Measurements from ENCODE around the gene TMEM258.

Gene TMEM258

GRCh38 chr11:61794579-61794978 is 2.2 kb upstream of the TMEM258 start:
- DNase-seq = no peak

DNA sequence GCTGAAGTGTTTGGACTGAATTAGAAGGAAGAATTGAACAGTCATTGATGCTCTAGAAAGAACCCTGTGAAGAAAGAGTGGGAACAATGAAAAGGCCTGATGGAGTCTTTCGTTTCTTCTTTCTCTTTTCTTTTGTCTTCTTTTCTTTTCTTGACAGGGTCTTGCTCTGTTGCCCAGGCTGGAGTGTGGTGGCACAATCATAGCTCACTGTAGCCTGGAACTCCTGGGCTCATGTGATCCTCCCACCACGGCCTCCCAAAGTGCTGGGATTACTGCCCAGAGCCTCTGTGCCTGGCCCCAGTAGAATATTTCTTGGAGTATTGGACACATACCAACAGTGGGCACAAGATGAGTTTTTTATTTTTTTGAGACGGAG is 1.4 kb upstream of the TMEM258 start:
- no peak for DNase-seq

DNA sequence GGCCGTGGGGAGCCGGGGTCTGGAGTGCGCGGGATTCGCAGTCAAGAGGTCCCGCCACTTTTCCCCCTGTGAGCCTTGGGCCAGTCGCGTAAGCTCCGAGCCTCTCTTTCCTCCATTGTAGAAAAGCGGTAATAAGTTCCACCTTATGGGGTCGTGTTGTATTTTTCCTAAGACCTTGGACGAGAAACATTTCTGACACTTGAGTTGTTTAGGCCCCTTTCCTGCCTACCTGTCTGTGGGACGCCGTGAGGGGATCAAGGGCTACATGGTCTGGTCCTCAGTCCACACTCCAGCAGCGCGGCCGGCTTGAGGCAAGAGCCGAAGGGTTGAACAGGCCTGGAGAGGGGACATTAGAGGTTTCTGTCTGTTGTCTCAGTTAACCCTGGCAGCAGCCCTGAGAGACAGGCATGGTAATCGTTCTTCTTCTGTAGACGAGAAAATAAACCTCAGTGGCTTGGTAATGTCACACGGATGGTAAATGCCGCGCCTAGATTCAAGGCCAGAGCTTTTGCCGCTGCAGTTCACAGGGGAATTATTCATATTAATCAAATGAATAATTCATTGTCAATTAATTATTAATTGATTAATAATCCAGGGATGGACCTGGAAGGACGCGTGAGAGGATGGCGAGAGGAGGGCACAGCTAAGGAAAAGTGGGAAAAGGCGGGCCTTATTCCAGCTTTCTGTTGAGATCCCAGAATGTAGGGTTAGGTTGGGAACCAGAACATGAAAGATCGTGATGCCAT is 857 bp upstream of the TMEM258 start:
- no peak for DNase-seq

DNA sequence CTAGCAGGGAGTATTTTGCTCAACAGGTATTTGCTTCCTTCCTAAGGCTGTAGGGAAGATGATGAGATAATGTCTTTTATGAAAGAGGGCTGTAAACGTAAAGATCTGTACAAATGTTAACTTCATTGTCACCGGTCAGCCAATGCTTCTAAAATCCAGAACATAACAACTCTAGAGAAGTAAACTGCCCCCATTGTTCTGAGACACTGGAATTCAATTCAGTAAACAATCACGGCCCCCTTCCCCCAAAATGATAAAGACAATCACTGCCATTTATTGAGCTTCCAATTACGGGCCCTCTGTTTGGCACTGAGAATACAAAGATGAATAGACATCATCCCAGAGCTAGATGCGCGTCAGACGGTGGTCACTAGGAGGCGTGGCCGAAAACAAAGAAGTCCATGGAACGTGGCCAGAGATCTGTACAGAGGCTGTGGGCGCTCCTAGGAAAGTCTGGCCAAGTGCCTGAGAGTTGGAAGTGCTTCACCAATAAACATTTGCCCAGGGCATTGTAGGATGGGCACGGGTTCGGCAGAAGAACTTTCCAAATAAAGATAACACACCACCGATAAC is 576 bp downstream of the TMEM258 start:
- DNase-seq = peak; percentile 27

GRCh38 chr11:61787928-61788491 is 4.4 kb downstream of the TMEM258 start:
- no peak for DNase-seq

DNA sequence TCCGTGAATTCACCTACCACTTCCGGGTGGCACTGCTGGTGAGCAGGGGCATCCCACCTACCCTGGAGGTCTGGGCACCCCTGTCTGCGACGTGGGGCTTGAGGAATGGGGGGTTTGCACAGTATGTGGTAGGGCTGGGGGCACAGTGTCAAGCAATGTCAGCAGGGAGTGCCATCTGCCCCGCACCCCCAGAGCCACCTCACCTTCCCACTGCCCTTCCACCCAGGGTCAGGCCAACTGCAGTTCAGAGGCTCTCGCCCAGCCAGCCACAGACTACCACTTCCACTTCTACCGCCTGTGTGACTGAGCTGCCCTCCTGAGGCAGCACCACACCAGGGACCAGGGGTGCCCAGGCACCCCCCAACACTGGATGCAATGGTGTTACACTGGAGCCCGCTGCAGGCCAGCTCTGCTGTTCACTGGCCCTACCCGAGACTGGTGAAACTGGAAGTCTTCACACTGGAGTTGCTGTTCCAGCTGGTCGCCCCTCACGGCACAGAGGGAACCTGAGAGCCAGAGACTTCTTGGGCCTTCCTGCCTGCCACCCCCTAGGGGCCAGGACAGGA is 6.5 kb downstream of the TMEM258 start:
- no peak for DNase-seq

- no peak for DNase-seq
Observed at GRCh38 chr11:61784506-61784805, 7.9 kb downstream of the TMEM258 start.

DNA sequence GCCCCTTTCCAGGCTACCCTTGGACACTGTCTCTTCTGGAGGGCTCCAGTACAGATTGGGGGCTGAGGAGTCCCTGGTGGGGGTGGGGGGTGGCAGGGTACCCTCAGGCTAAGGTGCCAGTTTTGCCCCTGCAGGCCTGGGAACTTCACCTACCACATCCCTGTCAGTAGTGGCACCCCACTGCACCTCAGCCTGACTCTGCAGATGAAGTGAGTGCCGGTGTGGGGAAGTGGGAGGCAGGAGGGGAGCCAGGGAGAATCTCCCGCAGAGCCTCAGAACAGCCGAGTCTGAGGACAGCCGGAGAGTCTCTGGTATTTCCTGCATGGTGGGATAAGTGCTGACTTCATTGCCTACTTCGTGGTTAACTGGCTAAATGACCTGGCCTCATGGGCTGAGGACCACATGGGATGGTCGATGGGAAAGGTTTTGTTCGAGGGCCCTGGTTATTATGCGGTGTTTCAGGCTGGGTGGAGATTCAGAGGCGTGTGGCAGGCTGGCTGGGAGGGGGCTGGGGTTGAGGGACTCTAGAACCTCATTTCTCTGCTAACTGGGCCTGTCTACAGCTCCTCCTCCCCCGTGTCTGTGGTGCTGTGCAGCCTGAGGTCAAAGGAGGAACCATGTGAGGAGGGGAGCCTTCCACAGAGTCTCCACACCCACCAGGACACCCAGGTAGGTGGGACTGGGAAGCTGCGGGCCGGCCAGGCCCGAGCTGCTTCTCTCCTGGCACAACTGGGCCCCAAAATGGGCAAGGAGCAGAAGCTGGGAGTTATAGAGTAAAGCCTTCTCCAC is 8.5 kb downstream of the TMEM258 start:
- DNase-seq = no peak

DNA sequence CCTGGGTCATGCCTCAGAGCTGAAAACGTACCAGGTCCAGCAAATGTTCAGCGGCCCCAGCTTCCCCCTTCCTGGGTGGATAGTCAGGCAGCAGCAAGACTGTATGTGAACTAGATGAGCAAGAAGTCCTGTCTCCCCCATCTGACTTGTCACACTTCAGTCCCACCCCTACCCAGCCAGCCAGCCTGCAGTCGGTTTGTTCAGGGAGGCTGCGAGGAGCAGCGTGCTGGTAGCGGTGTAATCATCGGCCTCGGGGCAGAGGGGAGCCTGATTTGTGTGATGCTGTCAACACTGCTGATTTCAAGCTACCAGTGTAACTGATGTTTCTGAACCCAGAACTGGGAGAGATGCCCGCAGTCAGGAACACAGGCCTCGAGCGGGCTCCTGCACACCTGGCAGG is 9.6 kb downstream of the TMEM258 start:
- no peak for DNase-seq

GRCh38 chr11:61782299-61782698 is 10.1 kb downstream of the TMEM258 start:
- no peak for DNase-seq

DNA sequence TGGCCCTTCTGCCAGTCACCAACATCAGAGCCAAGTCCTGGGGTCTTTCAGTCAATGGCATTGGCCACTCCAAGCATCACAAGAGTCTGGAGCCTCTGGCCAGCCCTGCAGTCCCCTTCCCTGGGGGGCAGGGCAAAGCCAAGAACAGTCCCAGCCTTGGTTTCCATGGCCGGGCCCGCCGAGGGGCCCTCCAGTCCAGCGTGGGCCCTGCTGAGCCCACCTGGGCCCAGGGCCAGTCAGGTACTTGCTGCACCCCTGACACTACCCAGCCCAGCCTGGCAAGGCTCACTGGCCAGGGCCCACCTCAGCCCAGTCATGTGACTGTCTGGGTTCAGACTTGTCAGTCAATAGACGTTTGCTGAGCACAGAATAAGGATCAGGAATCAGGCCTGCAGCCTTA is 10.8 kb downstream of the TMEM258 start:
- DNase-seq = no peak

DNA sequence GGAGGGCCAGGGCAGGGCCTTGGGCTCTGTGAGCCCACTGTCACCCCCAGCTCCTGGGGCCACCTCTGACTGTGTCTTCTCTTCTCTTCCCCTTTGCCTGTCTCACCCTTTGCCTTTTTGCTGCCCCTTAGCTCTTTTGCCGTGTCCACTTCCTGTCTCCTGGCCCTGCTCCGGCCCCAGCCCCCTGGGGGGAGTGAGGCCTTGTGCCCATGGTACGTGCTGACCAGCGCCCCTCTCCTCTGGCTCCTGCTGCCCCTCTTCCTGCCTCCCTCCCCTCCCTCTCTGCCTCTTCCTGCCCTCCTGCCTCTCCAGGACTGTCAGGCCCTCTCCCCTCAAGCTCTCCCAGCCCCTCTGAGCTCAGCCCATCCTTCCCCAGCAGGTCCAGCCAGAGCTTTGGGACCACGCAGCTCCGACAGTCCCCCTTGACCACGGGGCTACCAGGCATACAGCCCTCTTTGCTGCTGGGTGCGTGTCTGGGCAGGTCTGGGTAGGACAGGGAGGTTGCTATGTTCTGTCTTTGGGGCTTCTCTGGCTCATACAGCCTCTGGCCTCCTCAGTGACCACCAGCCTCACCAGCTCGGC is 11.7 kb downstream of the TMEM258 start:
- DNase-seq = no peak

DNA sequence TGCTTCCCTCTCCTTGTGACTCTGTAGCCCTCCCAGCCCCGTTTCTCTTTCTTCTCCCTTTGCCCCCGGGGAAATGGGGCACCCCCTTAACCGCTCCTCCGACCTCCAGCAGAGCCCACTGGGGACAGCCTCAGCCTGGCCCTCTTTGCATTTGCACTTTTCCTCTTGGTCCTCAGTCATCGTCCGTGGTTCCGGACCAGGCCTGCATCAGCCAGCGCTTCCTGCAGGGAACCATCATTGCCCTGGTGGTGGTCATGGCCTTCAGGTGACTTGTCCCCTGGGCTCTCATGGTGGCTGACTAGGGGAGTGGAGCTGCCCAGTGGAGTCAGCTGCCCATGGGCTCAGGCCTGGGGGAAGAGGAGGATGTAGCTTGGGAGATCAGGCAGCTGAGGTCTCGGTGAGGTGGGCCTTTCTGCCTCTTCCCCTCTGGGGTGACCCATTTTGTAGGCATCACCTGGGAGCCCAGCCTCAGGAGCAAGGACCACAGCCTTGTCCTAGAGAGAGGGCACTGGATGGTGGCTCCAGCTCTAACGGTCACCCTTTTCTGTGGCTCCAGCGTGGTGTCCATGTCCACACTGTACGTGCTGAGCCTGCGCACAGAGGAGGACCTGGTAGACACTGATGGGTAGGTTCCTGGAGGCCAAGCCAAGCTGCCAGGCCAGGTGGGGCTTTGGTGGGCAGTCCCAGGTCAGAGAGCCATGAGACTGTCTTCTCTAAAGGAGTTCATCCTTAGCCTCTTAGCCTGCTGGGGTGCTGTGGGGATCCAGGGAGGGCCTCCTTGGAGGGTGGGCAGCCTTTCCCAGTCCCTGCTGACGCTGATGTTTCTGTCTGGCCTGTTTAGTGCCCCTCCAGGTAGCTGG is 12.5 kb downstream of the TMEM258 start:
- no peak for DNase-seq

DNA sequence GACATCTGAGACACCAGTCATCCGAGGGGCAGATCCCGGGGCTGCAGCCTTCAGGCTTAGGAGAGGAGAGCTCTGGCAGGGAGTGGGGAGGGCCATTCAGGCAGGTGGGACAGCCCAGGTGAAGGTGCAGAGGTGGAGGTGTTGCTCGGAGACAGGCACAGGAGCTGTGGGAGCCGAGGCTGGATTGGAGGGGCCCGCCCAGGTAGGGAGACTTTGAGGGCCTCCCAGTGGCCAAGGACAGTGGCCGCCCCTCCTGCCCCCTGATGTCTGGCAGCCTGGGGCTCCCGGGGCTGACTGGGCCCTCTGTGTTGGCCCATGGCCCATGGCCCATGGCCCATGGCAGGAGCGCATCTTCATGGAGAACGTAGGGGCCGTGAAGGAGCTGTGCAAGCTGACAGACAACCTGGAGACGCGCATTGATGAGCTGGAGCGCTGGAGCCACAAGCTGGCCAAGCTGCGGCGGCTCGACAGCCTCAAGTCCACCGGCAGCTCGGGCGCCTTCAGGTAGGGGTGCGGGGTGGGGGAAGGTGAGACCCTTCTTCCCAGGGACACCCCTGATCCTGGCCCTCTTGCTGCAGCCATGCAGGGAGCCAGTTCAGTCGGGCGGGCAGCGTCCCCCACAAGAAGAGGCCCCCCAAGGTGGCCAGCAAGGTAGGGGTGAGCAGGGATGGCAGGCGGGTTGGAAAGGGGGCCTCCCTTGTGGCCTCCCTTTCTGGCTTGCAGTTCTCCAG is 13.3 kb downstream of the TMEM258 start:
- DNase-seq = no peak

DNA sequence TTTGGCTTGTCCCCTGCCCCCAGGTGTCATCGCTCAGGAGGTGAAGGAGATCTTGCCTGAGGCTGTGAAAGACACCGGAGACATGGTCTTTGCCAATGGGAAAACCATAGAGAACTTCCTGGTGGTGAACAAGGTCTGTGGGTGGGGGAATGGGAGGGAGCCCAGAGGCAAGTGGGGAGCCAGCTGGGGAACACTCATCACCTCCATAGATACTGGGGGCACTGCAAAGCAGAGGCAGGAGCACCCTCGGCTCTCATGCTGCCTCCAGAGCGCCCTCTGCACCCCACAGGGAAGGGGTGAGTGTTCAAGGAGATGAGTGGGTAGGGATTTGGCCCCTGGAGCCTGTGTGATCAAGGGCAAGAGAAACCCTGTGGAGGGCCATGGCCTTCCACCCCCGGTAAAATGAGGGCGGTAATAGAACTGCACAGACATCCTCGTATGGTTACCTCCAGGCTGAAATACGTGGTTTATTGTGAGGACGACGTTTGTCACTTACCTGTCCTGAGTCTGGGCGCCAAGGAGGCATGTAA is 14.0 kb downstream of the TMEM258 start:
- no peak for DNase-seq

- peak; percentile 66 for DNase-seq
Observed at GRCh38 chr11:61777234-61778090, 14.9 kb downstream of the TMEM258 start.

GRCh38 chr11:61776561-61777075 is 15.8 kb downstream of the TMEM258 start:
- DNase-seq = peak; percentile 63

DNA sequence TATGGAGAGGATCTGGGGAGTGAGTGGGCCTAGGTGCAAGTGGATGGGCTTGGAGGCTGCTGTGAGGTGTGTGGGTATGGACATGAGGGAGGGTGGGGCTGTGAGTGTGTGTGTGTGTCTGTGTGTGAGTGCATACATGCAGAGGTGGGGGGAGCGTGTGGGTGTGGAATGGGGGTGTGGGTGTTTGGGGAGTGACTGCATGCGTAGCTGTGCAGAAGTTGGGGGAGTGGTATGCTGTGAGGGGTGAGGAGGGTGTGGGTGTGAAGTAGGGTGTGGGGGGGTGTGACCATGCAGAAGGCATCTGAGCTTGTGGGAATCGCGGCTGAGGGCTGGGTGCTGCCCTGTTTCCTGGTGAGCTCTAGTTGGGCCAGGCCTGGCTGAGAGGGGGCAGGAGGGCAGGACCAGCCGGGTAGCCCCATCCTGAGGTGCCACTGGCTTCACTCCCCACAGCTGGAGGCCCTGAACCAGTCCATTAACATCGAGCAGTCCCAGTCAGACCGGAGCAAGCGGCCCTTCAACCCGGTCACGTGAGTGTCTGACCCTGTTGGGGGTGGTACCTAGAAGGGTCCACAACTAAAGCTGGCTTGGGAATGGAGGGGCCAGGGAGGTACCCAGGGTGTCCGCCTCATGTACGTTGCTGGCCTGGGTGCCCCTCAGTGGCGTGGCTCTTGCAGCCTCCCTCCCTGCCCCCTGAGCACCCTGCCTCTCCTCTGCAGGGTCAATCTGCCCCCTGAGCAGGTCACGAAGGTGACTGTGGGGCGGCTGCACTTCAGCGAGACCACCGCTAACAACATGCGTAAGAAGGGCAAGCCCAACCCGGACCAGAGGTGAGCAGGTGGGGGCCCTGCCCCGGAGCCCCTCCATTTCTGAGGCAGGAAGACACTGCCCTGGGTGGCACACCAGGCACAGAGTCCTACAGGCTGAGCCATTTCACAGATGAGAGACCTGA is 16.5 kb downstream of the TMEM258 start:
- DNase-seq = no peak

DNA sequence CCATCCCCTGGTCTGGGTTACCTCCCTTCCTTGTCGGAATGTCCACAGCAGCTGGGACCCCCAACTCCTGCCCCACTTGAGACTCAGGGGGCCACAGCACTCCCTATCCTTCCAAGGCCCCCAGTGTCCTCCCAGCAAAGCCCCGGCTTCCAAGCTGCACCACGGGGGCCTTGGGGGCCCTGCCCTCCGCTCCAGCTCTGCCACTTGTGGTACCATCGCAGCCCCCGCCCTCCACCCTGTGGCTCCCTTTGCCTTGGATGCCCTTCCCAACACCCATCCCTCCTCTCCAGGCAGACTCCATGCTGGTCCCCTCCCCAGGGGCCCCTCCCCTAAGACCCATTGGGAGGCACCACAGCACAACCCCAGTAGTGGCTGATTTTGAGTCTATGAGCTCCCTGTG is 17.3 kb downstream of the TMEM258 start:
- DNase-seq = no peak

All from activated naive CD4-positive, alpha-beta T cell treated with anti-CD3 and anti-CD28 coated beads, Interleukin-2, amount 50 U/mL, for 16 hours (primary cell).